Astrocyte (in vitro differentiated cells and primary cell): ENCODE measurements around the gene ASCL5. TPM values are rescaled to one million over a fixed set of nuclear protein-coding genes. Genes with fewer than 3 reads are reported as not detected.

Experiments used
- DNase-seq: peaks from one replicate; pipeline ENCODE4 v3.0.0-alpha.2; 2010; ENCODE audit warnings: low read depth
- FAIRE-seq: peaks from 2 replicates; lab custom pipeline; 2011; peaks lifted over from hg19 to GRCh38; lab: Jason Lieb, UNC
- H2AFZ ChIP-seq: 2 replicates; pipeline ENCODE4 v1.6.0; 2012; ENCODE audit warnings: low read depth, low read length, inconsistent platforms
- H3K27ac ChIP-seq: 2 replicates; pipeline ENCODE4 v1.5.1; 2011; ENCODE audit warnings: low read depth, low read length, inconsistent platforms
- H3K27me3 ChIP-seq: 2 replicates; pipeline ENCODE4 v1.6.0; 2011; ENCODE audit warnings: low read length, inconsistent platforms; ENCODE audit not compliant: insufficient read depth
- H3K36me3 ChIP-seq: 2 replicates; pipeline ENCODE4 v1.5.1; 2011; ENCODE audit warnings: low read length, inconsistent platforms; ENCODE audit not compliant: insufficient read depth
- H3K4me1 ChIP-seq: 2 replicates; pipeline ENCODE4 v1.5.1; 2011; ENCODE audit warnings: low read length, inconsistent platforms; ENCODE audit not compliant: insufficient read depth
- H3K4me2 ChIP-seq: 2 replicates; pipeline ENCODE4 v1.6.0; 2012; ENCODE audit warnings: low read length, inconsistent platforms
- H3K4me3 ChIP-seq: 2 replicates; pipeline ENCODE4 v1.5.1; 2011; ENCODE audit warnings: low read depth, mild to moderate bottlenecking, low read length, inconsistent platforms; ENCODE audit not compliant: insufficient read depth
- H3K79me2 ChIP-seq: 2 replicates; pipeline ENCODE4 v1.6.0; 2012; ENCODE audit warnings: mild to moderate bottlenecking, low read length, inconsistent platforms; ENCODE audit not compliant: insufficient read depth
- H3K9ac ChIP-seq: 2 replicates; pipeline ENCODE4 v1.6.0; 2012; ENCODE audit warnings: mild to moderate bottlenecking, low read length, inconsistent platforms
- H3K9me3 ChIP-seq: 2 replicates; pipeline ENCODE4 v1.5.1; 2012; ENCODE audit warnings: low read depth, mild to moderate bottlenecking, low read length, inconsistent platforms; ENCODE audit not compliant: insufficient read depth
- H4K20me1 ChIP-seq: 2 replicates; pipeline ENCODE4 v1.6.0; 2012; ENCODE audit warnings: low read length, inconsistent platforms; ENCODE audit not compliant: insufficient read depth
- H3K27ac Mint-ChIP-seq: one replicate; pipeline ENCODE4 v1.8.0; 2021; ENCODE audit warnings: mild to moderate bottlenecking, mixed read lengths; ENCODE audit not compliant: unreplicated experiment
- H3K27me3 Mint-ChIP-seq: one replicate; pipeline ENCODE4 v1.8.0; 2021; ENCODE audit warnings: low read depth, mixed read lengths; ENCODE audit not compliant: unreplicated experiment
- H3K36me3 Mint-ChIP-seq: one replicate; pipeline ENCODE4 v1.8.0; 2021; ENCODE audit warnings: low read depth, mixed read lengths; ENCODE audit not compliant: unreplicated experiment
- H3K4me1 Mint-ChIP-seq: one replicate; pipeline ENCODE4 v1.8.0; 2021; ENCODE audit warnings: low read depth, mixed read lengths; ENCODE audit not compliant: unreplicated experiment
- H3K4me3 Mint-ChIP-seq: one replicate; pipeline ENCODE4 v1.8.0; 2021; ENCODE audit warnings: mild to moderate bottlenecking, moderate library complexity, mixed read lengths; ENCODE audit not compliant: unreplicated experiment
- H3K9me3 Mint-ChIP-seq: one replicate; pipeline ENCODE4 v1.8.0; 2021; ENCODE audit warnings: mild to moderate bottlenecking, mixed read lengths; ENCODE audit not compliant: unreplicated experiment
- CTCF ChIP-seq: IDR thresholded peaks from 2 replicates; pipeline ENCODE4 v1.5.1; 2011; ENCODE audit warnings: low read depth, mild to moderate bottlenecking, inconsistent platforms, low read length, moderate library complexity; ENCODE audit not compliant: insufficient read depth
- EZH2 ChIP-seq: IDR thresholded peaks from 2 replicates; pipeline ENCODE4 v1.6.1; 2012; ENCODE audit warnings: mild to moderate bottlenecking, low read length, inconsistent platforms; ENCODE audit not compliant: insufficient read depth
- total RNA-seq: library from RNA; stranded (reverse); gene quantifications from 2 replicates; pipeline ENCODE4 v1.2.1, GENCODE V29; 2021

ASCL5 gene
- total RNA-seq, 1 donor from 2014 or later = not detected

- Histone ChIP-seq H3K4me3 (no peak overlapping the region), H4K20me1 (no peaks in the 10 kb centered on the region), H2AFZ (no peak overlapping the region), H3K27ac (no peak overlapping the region), H3K4me1 (no peaks in the 10 kb centered on the region), H3K36me3 (no peaks in the 10 kb centered on the region), H3K27me3 (peaks cover 23% of the 10 kb centered on the region), H3K79me2 (no peaks in the 10 kb centered on the region), H3K9ac (no peak overlapping the region), H3K9me3 (no peaks in the 10 kb centered on the region), H3K4me2 (no peak overlapping the region)
- H3K4me3 Mint-ChIP-seq = no peak overlapping the region
- DNase-seq (no peak), FAIRE-seq (no peak)
- H3K36me3 Mint-ChIP-seq = no peaks in the 10 kb centered on the region
- H3K27ac Mint-ChIP-seq = no peak overlapping the region
- H3K27me3 Mint-ChIP-seq = peaks cover 60% of the 10 kb centered on the region
- H3K9me3 Mint-ChIP-seq = no peaks in the 10 kb centered on the region
- TF ChIP-seq CTCF = no peak
- TF ChIP-seq EZH2 = no peak
- no peaks in the 10 kb centered on the region for H3K4me1 Mint-ChIP-seq
Measured at GRCh38 chr1:201098992-201099677, 27.8 kb downstream of the ASCL5 start.

- Mint-ChIP-seq H3K4me1 (peaks cover 2% of the 10 kb centered on the region), H3K36me3 (no peaks in the 10 kb centered on the region), H3K9me3 (no peaks in the 10 kb centered on the region), H3K4me3 (no peak overlapping the region), H3K27ac (no peak overlapping the region), H3K27me3 (peaks cover 59% of the 10 kb centered on the region)
- Histone ChIP-seq H3K4me2 (no peak overlapping the region), H3K9ac (no peak overlapping the region), H3K4me1 (no peaks in the 10 kb centered on the region), H4K20me1 (no peaks in the 10 kb centered on the region), H3K79me2 (no peaks in the 10 kb centered on the region), H3K27ac (no peak overlapping the region), H3K36me3 (no peaks in the 10 kb centered on the region), H3K4me3 (no peak overlapping the region), H3K9me3 (no peaks in the 10 kb centered on the region), H2AFZ (no peak overlapping the region), H3K27me3 (peaks cover 34% of the 10 kb centered on the region)
- DNase-seq (no peak), FAIRE-seq (no peak)
- TF ChIP-seq CTCF (no peak), EZH2 (no peak)
Measured at GRCh38 chr1:201096977-201097856, 29.8 kb downstream of the ASCL5 start.
